ENCODE data around the gene KCNN4. TPM values are rescaled to one million over a fixed set of nuclear protein-coding genes. Genes with fewer than 3 reads are reported as not detected.
A peak's percentile ranks its signal among the peaks of the same experiment; 100 is the strongest.

The KCNN4 gene
- total RNA-seq, 1 donor from 2014 or later = 0.28 TPM

GRCh38 chr19:43748685-43749084 is 32.1 kb downstream of the KCNN4 start:
- TF ChIP-seq CTCF (IDR thresholded peaks at IDR 0.05; ENCODE audit: unreplicated experiment) = no peak
- Mint-ChIP-seq H3K4me1 (ENCODE audit: unreplicated experiment) (peaks cover 6% of the 10 kb centered on the region), H3K27me3 (ENCODE audit: unreplicated experiment) (peaks cover 6% of the 10 kb centered on the region), H3K9me3 (ENCODE audit: unreplicated experiment) (no peaks in the 10 kb centered on the region), H3K4me3 (ENCODE audit: unreplicated experiment) (peak overlapping the region; percentile 73), H3K27ac (ENCODE audit: unreplicated experiment) (no peak overlapping the region), H3K36me3 (ENCODE audit: low read depth, unreplicated experiment) (peaks cover 52% of the 10 kb centered on the region)
- no peak for DNase-seq (ENCODE audit: low spot score)

DNA sequence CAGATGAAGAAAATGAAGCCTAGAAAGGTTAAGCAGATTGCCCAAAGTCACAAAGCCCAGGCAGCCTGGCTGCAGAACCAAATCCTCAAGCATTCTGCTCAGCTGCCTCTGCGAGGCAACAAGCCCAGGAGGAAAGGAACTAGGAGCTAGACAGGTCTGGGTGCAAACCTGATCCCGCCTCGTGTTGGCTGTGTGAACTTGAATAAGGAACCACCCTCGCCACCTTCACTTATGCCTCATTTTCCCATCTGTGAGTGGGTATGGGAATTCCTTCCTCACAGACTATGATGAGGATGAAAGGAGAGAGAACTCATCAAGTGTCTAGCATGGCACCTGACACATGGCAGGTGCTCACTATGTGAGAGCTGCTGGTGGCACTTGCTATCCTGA is 32.6 kb downstream of the KCNN4 start:
- TF ChIP-seq CTCF (IDR thresholded peaks at IDR 0.05; ENCODE audit: unreplicated experiment) = no peak
- Mint-ChIP-seq H3K36me3 (ENCODE audit: low read depth, unreplicated experiment) (peaks cover 52% of the 10 kb centered on the region), H3K9me3 (ENCODE audit: unreplicated experiment) (no peaks in the 10 kb centered on the region), H3K4me3 (ENCODE audit: unreplicated experiment) (peak overlapping the region; percentile 58), H3K27ac (ENCODE audit: unreplicated experiment) (no peak overlapping the region), H3K4me1 (ENCODE audit: unreplicated experiment) (peaks cover 6% of the 10 kb centered on the region), H3K27me3 (ENCODE audit: unreplicated experiment) (peaks cover 6% of the 10 kb centered on the region)
- DNase-seq (ENCODE audit: low spot score) = no peak

DNA sequence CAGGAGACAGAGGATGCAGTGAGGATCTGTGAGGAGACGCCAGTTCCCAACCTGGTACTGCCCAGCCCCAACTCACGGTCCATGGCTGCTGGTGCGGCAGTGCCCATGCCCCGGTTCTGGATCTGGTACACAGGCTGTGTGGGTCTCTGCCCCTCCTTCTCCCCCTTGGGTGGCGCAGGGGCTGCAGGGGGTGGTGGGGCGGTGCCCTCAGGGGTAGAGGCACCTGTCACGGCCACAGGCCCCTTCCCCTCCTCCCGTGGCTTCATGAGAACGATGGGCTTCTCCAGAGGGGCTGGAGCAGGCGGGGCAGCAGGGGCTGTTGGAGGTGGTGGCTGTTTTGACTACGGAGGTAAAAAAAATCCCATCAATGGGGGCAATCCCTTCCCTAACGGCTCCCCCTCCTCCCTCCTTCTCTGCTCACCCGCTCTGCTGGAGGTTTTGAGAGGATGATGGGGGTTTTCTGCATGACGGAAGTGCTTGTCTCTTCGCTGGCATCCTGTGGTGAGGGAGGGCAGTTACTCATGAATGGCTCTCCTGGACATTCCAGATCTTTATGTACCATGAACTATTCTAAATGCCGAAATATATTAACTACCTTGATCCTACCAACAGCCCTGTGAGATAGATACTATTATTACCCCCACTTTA is 33.1 kb downstream of the KCNN4 start:
- Mint-ChIP-seq H3K27me3 (ENCODE audit: unreplicated experiment) (peaks cover 6% of the 10 kb centered on the region), H3K9me3 (ENCODE audit: unreplicated experiment) (no peaks in the 10 kb centered on the region), H3K27ac (ENCODE audit: unreplicated experiment) (no peak overlapping the region), H3K4me3 (ENCODE audit: unreplicated experiment) (peak overlapping the region; percentile 58), H3K36me3 (ENCODE audit: low read depth, unreplicated experiment) (peaks cover 53% of the 10 kb centered on the region), H3K4me1 (ENCODE audit: unreplicated experiment) (peaks cover 6% of the 10 kb centered on the region)
- no peak for TF ChIP-seq CTCF (IDR thresholded peaks at IDR 0.05; ENCODE audit: unreplicated experiment)
- no peak for DNase-seq (ENCODE audit: low spot score)

DNA sequence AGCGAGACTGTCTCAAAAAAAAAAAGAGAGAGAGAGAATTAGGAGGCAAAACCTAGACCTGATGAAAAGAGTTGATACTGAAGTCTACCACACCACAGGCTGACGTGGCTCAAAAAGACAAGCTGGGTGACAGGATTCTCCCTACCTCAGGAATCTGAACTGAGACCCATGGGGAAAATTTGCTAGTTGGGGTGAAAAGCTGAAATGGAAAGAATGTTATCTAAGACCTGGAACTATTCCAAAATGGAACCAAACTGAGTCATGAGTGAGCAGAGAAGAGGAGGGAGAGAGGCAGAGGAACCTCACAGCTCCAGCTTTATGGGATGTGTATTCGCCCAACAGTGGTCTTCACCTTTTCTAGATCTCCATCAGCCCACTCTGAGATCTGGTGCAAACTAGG is 37.7 kb downstream of the KCNN4 start:
- H3K4me1 Mint-ChIP-seq (ENCODE audit: unreplicated experiment) = peaks cover 6% of the 10 kb centered on the region
- no peak overlapping the region for H3K4me3 Mint-ChIP-seq (ENCODE audit: unreplicated experiment)
- H3K36me3 Mint-ChIP-seq (ENCODE audit: low read depth, unreplicated experiment) = peaks cover 53% of the 10 kb centered on the region
- H3K27ac Mint-ChIP-seq (ENCODE audit: unreplicated experiment) = no peak overlapping the region
- DNase-seq (ENCODE audit: low spot score) = no peak
- H3K9me3 Mint-ChIP-seq (ENCODE audit: unreplicated experiment) = no peaks in the 10 kb centered on the region
- H3K27me3 Mint-ChIP-seq (ENCODE audit: unreplicated experiment) = peaks cover 4% of the 10 kb centered on the region
- no peak for TF ChIP-seq CTCF (IDR thresholded peaks at IDR 0.05; ENCODE audit: unreplicated experiment)

DNA sequence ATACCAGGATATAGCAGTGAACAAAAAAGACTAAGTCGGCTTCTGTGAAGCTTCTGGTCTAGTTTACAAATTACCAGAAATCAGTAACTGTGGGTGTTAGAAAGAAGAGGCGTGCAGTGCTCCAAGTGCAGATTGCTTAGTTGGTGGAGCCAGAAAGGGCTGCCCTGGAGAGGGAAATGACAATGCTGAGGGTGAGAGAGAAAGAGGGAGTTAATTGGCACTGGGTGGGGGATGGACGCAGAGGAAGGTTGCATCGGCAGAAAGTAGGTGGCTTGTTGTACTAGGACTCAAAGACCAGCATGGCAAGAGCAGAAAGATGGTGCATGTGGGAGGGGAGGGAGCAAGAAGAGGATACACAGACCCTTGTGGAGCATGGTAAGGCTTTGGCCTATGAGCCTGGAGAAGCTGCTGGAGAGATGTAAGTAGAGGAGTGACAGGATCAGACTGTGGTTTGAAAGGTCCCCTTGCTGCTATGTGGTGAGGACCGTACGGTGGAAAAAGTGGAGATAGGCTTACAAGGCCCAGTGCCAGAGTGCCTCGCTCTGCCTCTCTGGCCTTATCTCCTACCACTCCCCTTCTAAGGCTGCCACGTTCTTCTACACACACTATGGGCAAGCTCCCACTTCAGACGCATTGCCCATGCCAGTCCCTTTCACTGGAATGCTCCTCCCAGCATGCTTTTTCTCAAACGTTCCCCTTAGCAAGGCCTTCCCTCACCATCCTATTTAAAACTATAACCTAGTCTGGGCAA is 39.5 kb downstream of the KCNN4 start:
- peaks cover 50% of the 10 kb centered on the region for H3K36me3 Mint-ChIP-seq (ENCODE audit: low read depth, unreplicated experiment)
- no peak for DNase-seq (ENCODE audit: low spot score)
- H3K4me3 Mint-ChIP-seq (ENCODE audit: unreplicated experiment) = peak overlapping the region; percentile 39
- H3K4me1 Mint-ChIP-seq (ENCODE audit: unreplicated experiment) = peaks cover 6% of the 10 kb centered on the region
- no peak for TF ChIP-seq CTCF (IDR thresholded peaks at IDR 0.05; ENCODE audit: unreplicated experiment)
- H3K27ac Mint-ChIP-seq (ENCODE audit: unreplicated experiment) = no peak overlapping the region
- H3K27me3 Mint-ChIP-seq (ENCODE audit: unreplicated experiment) = peaks cover 5% of the 10 kb centered on the region
- H3K9me3 Mint-ChIP-seq (ENCODE audit: unreplicated experiment) = no peaks in the 10 kb centered on the region
